GM19463 (cell line): ENCODE results near the gene VSTM2L.

Experiments used
- ATAC-seq: cut with Tn5 transposase; IDR thresholded peaks from one replicate; pipeline ENCODE4 v1.9.1; 2021; ENCODE audit warnings: mild to moderate bottlenecking, moderate library complexity; ENCODE audit not compliant: unreplicated experiment

Gene VSTM2L

DNA sequence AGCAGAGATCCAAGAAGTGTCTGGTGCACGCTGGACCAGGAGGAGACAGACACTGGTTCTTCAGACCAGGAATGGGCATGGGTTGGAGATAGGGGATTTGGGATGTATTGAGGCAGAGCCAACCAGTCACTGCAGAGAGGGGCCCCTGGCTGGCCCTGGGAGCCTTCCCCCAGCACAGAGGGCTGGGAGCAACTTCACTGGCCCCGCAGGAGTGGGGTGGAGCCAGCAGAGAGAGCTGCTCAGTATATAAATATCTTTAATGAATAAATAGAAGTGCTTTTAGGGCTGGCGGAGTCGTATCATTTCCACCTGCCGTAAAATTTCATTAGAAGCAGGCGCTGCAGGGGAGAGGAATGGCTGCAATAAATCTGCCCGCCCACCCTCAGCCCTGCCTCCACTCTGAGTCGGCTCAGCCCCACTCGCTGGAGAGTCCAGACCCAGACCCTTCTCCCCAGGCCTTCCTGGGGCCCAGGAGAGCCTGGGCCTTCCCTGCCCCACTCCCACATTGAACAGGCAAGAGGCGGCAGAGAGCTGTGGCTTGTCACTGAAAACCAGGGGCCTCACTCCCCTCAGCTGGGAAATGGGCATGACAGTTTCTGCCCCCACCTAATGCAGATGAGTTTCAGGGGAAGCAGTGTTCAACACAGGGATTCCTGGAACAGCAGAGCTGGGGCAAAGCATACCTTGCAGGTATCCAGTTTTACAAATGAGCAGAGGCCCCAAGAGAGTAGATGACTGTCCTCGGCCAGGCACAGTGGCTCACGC is 23.9 kb upstream of the VSTM2L start:
- ATAC-seq = no peak

DNA sequence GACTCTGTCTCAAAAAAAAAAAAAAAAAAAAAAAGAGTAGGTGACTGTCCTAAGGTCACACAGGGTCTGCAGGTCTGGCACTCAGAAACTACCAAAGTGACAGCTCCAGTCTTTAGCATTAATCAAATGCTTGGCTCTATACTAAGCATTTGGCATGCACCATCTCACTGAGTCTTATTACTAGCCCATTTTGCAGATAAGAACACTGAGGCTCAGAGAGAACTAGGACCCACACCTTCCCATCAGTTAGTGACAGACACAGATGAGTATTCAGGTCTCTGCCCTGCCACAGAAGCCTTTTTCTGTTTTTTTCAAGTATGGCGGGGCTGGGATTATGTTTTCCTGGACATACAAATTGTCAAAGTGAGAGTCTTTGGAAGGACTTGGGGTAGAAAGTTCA is 23.1 kb upstream of the VSTM2L start:
- ATAC-seq = no peak

GRCh38 chr20:37880726-37881591 is 22.0 kb upstream of the VSTM2L start:
- ATAC-seq = no peak

DNA sequence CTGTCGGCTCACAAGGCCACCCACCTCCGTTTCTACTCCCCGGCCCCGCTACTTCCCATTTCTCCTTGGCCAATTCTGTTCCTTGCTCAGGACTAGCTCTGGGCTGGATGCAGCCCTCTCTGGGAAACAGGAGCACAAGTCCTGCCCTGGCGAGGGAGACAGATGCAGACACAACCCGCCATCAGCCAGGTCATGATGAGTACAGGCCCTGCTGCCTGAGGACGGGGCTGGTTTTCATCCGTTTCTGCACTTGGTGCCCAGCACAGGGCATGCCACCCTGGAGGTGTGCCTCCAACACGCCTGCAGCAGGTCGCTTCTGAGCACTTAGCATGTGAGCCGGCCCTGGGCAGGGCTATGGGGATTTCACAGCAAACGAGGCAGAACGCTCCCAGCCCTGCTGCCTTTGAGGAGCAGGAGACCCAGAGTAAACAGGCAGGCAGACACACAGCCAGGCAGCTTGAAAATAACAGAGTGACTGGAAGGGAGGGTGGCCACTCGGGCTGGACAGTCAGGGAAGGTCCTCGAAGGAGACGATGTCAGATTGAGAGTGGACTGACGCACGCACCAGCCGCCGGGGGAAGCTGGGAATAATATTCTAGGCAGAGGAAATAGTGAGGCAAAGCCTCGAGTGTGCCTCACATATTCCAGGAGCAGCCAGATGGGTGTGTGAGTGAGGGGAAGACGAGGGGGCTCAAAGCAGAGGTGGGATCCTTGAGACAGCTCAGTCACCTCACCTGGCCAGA is 21.2 kb upstream of the VSTM2L start:
- ATAC-seq = no peak

DNA sequence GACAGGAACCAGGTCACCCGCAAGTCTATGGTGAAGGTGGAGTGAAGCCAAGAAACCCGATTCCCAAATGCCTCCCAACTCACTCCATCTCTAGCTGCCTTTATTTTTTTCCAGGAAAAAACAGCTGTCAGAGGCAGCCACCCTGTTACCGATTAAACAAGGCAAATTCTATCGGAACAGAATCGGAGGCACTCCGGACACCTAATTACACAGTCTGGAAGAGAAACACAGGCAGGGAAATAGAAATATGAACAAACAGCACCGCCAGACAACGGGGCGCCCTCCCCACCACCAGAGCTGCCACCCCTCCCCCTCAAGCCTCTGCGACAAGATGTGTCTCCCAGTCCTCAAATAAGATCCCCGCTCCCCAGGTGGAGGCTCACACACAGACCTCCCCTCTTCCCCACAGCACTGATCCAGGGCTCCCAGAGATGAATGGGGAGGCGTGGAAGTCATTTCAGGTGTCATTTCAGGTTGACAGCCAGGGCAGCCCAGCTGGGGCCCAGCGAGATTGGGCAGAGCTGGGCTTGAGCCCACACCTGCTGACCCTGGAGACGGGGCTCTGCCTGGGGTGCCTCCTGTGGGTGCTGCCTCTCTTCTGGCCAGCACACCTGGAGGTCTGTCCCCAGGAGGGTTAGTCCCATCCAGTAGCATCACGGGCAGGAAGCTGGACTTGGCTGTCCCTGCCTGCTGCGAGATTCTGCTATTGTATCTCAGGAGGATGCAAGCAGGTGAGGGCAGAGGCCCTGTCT is 19.8 kb upstream of the VSTM2L start:
- ATAC-seq = no peak

DNA sequence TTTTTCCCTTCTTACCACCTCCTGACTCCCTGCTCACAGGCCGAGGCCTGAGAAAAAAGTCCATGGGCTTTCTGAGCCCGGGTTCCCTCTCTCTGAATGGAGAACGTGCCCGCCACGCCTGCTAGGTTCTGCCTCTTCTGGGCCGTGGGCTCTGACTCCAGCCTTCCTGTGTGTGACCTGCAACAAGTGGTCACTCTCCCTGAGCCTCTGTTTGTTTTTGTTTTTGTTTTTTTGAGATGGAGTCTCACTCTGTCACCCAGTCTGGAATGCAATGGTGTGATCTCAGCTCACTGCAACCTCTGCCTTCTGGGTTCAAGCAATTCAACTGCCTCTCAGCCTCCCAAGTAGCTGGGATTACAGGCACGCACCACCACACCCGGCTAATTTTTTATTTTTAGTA is 17.9 kb upstream of the VSTM2L start:
- no peak for ATAC-seq

DNA sequence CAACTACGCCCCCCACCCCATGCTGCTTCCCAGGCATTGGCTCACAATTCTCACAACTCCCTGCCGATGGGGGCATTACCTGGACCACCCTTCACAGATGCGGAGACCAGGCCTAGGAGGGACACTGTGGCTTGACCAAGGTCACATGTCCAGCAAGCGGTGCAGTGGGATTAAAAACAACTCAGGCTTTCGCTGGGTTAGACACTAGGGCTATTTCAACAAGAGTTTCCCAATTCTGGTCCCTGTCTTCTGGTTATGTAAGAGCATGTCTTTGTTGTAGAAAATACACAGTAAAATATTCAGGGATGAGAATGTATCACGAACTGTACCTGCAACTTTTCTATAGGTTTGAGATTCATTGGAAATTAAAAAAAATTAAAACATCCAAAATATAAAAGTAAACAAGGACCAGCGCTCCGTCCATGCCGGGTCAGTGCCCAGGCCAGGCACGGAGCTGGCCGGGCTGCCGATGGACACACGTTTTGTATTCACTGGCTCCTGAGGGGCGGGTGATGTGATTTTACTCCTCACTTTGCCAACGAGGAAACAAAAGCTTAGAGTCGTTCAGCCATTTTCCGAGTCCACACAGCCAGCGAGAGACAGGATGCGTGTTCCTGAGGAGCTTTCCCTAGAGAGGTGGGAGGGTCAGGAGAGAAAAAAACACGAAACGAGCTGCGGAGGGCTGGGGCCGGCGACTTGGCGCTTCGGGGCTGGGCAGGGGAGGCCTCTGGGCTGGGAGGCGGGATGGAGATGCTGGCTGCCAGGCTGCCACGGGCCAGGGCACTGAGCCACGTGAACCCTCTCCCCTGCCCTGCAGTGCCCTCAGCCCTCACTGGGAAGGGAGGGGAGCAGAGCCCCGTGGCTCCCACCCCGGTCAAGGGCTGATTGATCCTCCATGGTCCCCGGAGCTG is 17.1 kb upstream of the VSTM2L start:
- ATAC-seq = no peak

DNA sequence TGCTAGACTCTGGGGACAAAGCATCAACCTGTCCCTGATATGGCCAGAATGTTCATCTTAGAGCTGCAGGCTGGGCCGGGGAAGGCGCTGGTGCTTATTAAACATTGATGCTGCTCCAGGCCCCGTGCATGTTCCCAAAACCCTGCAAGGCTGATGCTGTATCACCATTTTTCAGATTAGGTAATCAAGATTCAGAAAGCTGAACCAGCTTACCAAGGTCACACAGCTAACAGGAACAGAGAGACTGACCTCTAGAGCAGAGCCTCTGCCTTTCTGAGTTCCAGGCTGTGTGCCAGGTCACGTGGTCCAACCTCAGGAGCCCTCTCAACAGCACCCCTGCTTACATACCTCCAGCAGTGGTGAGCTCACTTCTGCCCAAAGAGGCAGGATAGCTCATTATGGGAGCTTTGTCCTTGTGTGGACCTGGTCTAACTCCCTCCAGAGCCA is 16.1 kb upstream of the VSTM2L start:
- no peak for ATAC-seq

GRCh38 chr20:37888641-37889040 is 14.3 kb upstream of the VSTM2L start:
- no peak for ATAC-seq

- no peak for ATAC-seq
Observed at GRCh38 chr20:37890108-37890507, 12.8 kb upstream of the VSTM2L start.

- ATAC-seq = no peak
Observed at GRCh38 chr20:37890643-37891042, 12.3 kb upstream of the VSTM2L start.

DNA sequence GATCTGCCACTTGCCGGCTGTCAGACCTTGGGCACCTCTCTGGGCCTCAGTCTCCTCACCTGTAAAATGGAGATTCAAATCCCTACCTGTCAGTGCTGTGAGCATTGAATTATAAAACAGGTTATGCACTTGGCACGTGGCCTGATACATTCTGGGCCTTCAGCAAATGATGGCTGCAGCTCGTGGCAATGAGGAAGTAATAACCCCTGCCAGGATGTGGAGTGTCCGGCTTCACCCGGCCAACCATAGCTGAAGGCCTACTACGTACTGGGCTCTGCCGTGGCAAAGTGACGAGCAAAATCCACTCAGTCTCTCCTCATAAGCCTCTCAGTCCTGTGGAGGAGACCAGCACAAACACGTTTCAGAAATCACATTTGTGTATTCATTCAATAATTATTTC is 10.9 kb upstream of the VSTM2L start:
- ATAC-seq = no peak

DNA sequence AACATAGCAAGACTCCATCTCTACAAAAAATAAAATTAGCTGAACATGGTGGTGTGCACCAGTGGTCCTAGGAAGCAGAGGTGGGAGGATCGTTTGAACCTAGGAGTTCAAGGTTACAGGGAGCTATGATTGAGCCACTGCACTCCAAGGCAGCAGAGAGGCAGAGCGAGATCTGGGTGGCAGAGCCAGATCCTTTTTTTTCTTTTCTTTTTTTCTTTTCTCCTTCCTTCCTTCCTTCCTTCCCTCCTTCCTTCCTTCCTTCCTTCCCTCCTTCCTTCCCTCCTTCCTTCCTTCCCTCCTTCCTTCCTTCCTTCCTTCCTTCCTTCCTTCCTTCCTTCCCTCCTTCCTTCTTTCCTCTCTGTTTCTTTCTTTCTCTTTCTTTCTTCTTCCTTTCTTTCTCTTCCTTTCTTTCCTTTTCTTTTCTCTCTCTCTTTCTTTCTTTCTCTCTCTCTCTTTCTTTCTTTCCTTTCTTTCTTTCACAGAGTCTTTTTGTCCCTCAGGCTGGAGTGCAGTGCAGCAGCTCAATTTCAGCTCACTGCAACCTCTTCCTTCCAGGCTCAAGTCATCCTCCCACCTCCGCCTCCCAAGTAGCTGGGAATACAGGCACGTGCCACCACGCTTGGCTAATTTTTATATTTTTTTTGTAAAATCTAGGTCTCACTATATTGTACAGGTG is 9.2 kb upstream of the VSTM2L start:
- no peak for ATAC-seq

DNA sequence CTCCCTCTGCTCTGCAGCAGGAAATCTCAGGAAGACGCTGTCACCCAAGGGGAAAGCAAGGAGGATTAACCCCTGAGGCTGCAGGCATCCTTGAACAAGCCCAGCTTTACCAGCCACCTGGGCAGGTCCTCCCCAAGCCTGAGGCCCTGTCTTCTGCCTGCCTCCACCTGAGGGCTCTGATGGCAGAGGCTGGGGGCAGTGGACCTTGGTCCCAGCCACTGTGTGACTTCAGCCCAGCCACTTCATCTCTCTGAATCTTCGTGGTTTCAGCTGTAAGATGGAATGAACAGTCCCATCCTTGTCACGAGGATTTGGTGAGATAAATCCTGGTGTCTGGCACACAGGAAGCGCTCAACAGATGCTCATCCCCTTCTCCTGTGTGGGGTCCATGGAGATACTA is 8.5 kb upstream of the VSTM2L start:
- ATAC-seq = no peak

GRCh38 chr20:37895166-37895565 is 7.8 kb upstream of the VSTM2L start:
- ATAC-seq = no peak

GRCh38 chr20:37896932-37897548 is 5.9 kb upstream of the VSTM2L start:
- no peak for ATAC-seq

- ATAC-seq = no peak
Observed at GRCh38 chr20:37898233-37899104, 4.5 kb upstream of the VSTM2L start.
